Lower lobe of right lung (tissue), 2 donors: ENCODE measurements around the gene MGAT3. TPM values are rescaled to one million over a fixed set of nuclear protein-coding genes. Genes with fewer than 3 reads are reported as not detected.
"Not testable (repeated sequence)": the region's sequence is repeated elsewhere in the genome, so short reads cannot be mapped to it uniquely, and the experiment has no call there.

Source experiments
- ATAC-seq, 2 donors: fragments of 200-7000 bp; cut with Tn5 transposase; one replicate each; pipeline ENCODE4 v1.9.1; 2020 to 2022; ENCODE audit warnings: mild to moderate bottlenecking in 2 of 2, moderate library complexity in 2 of 2
- DNase-seq: peaks from one replicate; pipeline ENCODE4 v3.0.0-alpha.2; 2020
- H3K27ac ChIP-seq: fragments of 200-600 bp; one replicate; pipeline ENCODE4 v1.8.0; 2022
- H3K27me3 ChIP-seq: fragments of 200-600 bp; one replicate; pipeline ENCODE4 v1.8.0; 2022; ENCODE audit warnings: low read depth
- H3K36me3 ChIP-seq: fragments of 200-600 bp; one replicate; pipeline ENCODE4 v1.8.0; 2022; ENCODE audit warnings: mild to moderate bottlenecking
- H3K4me1 ChIP-seq: fragments of 200-600 bp; one replicate; pipeline ENCODE4 v1.8.0; 2022
- H3K4me3 ChIP-seq: fragments of 200-600 bp; one replicate; pipeline ENCODE4 v1.8.0; 2022; ENCODE audit warnings: mild to moderate bottlenecking
- H3K9me3 ChIP-seq: fragments of 200-600 bp; one replicate; pipeline ENCODE4 v1.8.0; 2022
- intact Hi-C: fragments of 100-400 bp; cut with DNase I; formaldehyde crosslinking; loops from one replicate; pipeline ENCODE4 v1.11.0; 2022
- long read RNA-seq: library from polyadenylated mRNA; unstranded; transcript quantifications from one replicate; pipeline ENCODE4 v2.0.0, GENCODE V29; 2021
- total RNA-seq: library from RNA; stranded (reverse); fragmentation: NEBNext Ultra II Directional; extraction: Animal tissue kit (Norgen Biotek cat#: 25700); gene quantifications from one replicate; pipeline ENCODE4 v1.2.1, GENCODE V29; 2021
- TF ChIP-seq, protein P1 (sequence below): fragments of 200-600 bp; IDR thresholded peaks from one replicate; pipeline ENCODE4 v1.8.0; 2022; ENCODE audit warnings: antibody characterized with exemption, mild to moderate bottlenecking
- donor health status: DM: no; HTN: yes; CAD: no; lungs with severe emphysema.

Gene MGAT3, protein sequence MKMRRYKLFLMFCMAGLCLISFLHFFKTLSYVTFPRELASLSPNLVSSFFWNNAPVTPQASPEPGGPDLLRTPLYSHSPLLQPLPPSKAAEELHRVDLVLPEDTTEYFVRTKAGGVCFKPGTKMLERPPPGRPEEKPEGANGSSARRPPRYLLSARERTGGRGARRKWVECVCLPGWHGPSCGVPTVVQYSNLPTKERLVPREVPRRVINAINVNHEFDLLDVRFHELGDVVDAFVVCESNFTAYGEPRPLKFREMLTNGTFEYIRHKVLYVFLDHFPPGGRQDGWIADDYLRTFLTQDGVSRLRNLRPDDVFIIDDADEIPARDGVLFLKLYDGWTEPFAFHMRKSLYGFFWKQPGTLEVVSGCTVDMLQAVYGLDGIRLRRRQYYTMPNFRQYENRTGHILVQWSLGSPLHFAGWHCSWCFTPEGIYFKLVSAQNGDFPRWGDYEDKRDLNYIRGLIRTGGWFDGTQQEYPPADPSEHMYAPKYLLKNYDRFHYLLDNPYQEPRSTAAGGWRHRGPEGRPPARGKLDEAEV
- total RNA-seq, result 41.5 TPM
- long read RNA-seq, full-length matches to known transcripts, result 7 of 65 reads
- long read RNA-seq, partial matches to known transcripts, result 0 of 65 reads
- long read RNA-seq, other reads (novel, unspliced or antisense), result 58 of 65 reads

DNA sequence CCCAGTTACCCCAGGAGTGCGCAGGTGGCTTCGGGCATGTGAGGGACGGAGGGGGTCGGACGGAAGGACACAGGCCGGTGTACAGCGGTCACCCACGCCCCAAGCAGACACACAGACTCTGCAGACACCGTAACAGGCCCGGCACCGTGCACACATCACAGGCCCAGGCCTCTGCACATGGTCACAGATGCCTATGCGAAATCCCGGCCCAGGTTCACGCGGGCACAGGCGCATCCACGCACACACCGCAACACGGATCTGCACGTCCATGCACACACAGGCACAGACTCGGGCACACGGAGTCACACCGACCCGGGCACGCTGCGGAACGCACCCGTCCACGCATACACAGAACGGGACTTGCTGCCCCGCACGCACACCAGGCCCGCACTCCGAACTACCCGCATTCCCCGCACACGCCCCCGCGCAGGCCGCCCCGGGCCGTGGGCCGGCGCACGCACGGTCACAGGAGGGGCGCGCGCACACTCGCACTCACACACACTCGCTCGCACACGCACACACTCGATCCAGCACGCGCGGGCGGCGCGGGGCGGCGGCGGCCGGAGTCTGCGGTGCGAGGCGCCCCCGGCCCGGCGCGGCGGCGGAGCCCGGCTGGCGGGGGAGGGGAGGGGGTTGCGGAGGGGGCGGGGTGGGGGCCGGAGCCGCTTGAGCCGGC is at the start of gene MGAT3:
Gene MGAT3 (plus strand): TSS at position 491 of the 676 bp plus-strand sequence. CDS start 30,336 bp downstream, outside the sequence.
- DNase-seq (no peak), ATAC-seq (peak in 1 of 2 donors; percentile 9)
- H3K36me3 ChIP-seq, result no peaks in the 10 kb centered on the region
- peak within 1 kb of the TSS; percentile 72 for H3K27ac ChIP-seq
- H3K27me3 ChIP-seq, result peaks cover 28% of the 10 kb centered on the region
- intact Hi-C loops, result no loop called here
- TF ChIP-seq, protein P1, sequence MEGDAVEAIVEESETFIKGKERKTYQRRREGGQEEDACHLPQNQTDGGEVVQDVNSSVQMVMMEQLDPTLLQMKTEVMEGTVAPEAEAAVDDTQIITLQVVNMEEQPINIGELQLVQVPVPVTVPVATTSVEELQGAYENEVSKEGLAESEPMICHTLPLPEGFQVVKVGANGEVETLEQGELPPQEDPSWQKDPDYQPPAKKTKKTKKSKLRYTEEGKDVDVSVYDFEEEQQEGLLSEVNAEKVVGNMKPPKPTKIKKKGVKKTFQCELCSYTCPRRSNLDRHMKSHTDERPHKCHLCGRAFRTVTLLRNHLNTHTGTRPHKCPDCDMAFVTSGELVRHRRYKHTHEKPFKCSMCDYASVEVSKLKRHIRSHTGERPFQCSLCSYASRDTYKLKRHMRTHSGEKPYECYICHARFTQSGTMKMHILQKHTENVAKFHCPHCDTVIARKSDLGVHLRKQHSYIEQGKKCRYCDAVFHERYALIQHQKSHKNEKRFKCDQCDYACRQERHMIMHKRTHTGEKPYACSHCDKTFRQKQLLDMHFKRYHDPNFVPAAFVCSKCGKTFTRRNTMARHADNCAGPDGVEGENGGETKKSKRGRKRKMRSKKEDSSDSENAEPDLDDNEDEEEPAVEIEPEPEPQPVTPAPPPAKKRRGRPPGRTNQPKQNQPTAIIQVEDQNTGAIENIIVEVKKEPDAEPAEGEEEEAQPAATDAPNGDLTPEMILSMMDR, result no peak
- peak within 1 kb of the TSS; percentile 52 for H3K4me3 ChIP-seq
- H3K9me3 ChIP-seq, result no peaks in the 10 kb centered on the region
- H3K4me1 ChIP-seq, result peaks cover 6% of the 10 kb centered on the region

DNA sequence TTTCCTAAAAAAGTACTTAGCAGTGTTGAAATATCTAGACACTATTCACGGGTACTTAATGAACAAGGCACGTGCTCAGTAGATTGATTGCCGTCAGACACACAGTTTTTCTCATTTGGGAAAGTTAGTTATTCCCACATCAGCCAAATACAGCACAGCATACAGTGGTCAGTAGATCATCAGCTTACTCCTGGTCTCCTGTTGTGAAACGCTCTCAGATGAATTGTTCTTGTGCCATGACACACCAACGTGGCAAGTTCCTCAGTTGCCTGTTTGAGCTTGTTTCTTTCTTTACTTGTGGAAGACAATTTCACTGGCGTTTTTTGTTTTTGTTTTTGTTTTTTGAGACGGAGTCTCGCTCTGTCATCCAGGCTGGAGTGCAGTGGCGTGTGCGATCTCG is 48.6 kb upstream of the MGAT3 start:
- H3K27me3 ChIP-seq, result no peaks in the 10 kb centered on the region
- intact Hi-C loops, result no loop called here
- TF ChIP-seq, protein P1, result no peak
- H3K9me3 ChIP-seq, result no peaks in the 10 kb centered on the region
- no peak overlapping the region for H3K4me3 ChIP-seq
- no peak overlapping the region for H3K27ac ChIP-seq
- DNase-seq, result no peak
- H3K36me3 ChIP-seq, result peaks cover 15% of the 10 kb centered on the region
- ATAC-seq, result peak; percentile 29 to 35
- peaks cover 12% of the 10 kb centered on the region for H3K4me1 ChIP-seq

GRCh38 chr22:39408807-39409206 is 48.0 kb upstream of the MGAT3 start:
- Histone ChIP-seq H3K4me3 (no peak overlapping the region), H3K36me3 (peaks cover 15% of the 10 kb centered on the region), H3K4me1 (peaks cover 12% of the 10 kb centered on the region), H3K9me3 (no peaks in the 10 kb centered on the region), H3K27me3 (no peaks in the 10 kb centered on the region), H3K27ac (no peak overlapping the region)
- no peak for DNase-seq
- TF ChIP-seq, protein P1, result no peak
- no peak for ATAC-seq
- intact Hi-C loops, result no loop called here

GRCh38 chr22:39409516-39410029 is 47.2 kb upstream of the MGAT3 start:
- no peak overlapping the region for H3K27ac ChIP-seq
- no peak for ATAC-seq
- TF ChIP-seq, protein P1, result no peak
- intact Hi-C loops, result no loop called here
- no peak overlapping the region for H3K4me3 ChIP-seq
- H3K9me3 ChIP-seq, result no peaks in the 10 kb centered on the region
- no peak for DNase-seq
- peaks cover 11% of the 10 kb centered on the region for H3K4me1 ChIP-seq
- H3K36me3 ChIP-seq, result peaks cover 8% of the 10 kb centered on the region
- H3K27me3 ChIP-seq, result no peaks in the 10 kb centered on the region

DNA sequence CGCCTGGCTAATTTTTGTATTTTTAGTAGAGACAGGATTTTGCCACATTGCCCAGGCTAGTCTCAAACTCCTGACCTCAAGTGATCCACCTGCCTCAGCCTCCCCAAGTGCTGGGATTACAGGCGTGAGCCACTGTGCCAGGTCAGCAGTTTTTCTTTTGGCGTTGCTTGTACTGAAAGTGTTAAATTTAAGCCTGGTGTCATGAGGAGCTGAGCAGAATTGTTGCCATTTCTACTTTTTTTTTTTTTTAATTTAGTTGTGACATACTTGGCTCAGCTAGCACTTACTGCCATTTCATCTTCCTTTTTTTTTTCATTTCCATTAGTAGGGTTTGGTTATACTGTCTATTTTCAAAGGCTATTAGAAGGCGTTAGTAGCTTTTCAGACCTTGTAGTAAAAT is 46.5 kb upstream of the MGAT3 start:
- no peak overlapping the region for H3K4me3 ChIP-seq
- H3K27me3 ChIP-seq, result no peaks in the 10 kb centered on the region
- ATAC-seq, result peak in 1 of 2 donors; percentile 6
- no peak overlapping the region for H3K27ac ChIP-seq
- no peaks in the 10 kb centered on the region for H3K9me3 ChIP-seq
- intact Hi-C loops, result no loop called here
- TF ChIP-seq, protein P1, result no peak
- H3K4me1 ChIP-seq, result peaks cover 6% of the 10 kb centered on the region
- DNase-seq, result no peak
- H3K36me3 ChIP-seq, result peaks cover 6% of the 10 kb centered on the region

- H3K4me1 ChIP-seq, ATAC-seq, H3K9me3 ChIP-seq, H3K27ac ChIP-seq, H3K4me3 ChIP-seq, H3K27me3 ChIP-seq, intact Hi-C loops, DNase-seq: not testable (repeated sequence)
- H3K36me3 ChIP-seq, result peaks cover 22% of the 10 kb centered on the region
Measured at GRCh38 chr22:39411828-39412365, 44.9 kb upstream of the MGAT3 start.

GRCh38 chr22:39413204-39413603 is 43.6 kb upstream of the MGAT3 start:
- DNase-seq, ATAC-seq: not testable (repeated sequence)

More at GRCh38 chr22:39413204-39413603, 43.6 kb upstream of the MGAT3 start:
- peaks cover 35% of the 10 kb centered on the region for H3K36me3 ChIP-seq
- H3K9me3 ChIP-seq, H3K4me3 ChIP-seq, H3K27ac ChIP-seq, intact Hi-C loops, H3K4me1 ChIP-seq, H3K27me3 ChIP-seq: not testable (repeated sequence)
